Activated T-cell treated with anti-CD3 and anti-CD28 coated beads, Interleukin-2, amount 50 U/mL, for 48 hours (primary cell): ENCODE results near the gene PTPRE.

ENCODE experiments used
- DNase-seq, 2 experiments: peaks; one replicate each; pipeline ENCODE4 v3.0.0-alpha.2; 2020

The PTPRE gene

DNA sequence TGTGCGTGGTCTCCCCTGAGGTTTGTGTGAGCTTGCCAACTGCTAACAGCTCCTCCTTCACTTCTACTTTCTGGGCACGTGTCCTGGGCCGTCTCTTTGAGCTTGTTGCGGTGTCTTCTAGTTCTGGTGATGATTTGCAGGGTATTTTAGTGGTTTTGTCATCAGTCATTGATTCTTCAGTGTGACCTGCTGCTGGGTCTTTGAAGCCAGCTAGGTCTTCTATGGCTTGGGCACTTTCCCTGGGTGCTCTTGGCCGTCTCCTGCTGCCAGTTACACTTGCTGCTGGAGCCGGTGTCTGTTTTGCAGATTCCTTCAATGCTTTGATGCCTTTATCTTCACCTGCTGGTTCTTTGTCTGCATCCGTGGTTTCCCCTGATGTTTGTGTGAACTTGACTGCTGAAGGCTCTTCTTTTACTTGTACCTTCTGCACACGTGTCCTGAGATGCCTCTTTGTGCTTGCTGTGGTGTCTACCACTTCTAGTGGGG is 196.4 kb downstream of the PTPRE start:
- peak in 1 of 2 experiments; percentile 29 for DNase-seq

DNA sequence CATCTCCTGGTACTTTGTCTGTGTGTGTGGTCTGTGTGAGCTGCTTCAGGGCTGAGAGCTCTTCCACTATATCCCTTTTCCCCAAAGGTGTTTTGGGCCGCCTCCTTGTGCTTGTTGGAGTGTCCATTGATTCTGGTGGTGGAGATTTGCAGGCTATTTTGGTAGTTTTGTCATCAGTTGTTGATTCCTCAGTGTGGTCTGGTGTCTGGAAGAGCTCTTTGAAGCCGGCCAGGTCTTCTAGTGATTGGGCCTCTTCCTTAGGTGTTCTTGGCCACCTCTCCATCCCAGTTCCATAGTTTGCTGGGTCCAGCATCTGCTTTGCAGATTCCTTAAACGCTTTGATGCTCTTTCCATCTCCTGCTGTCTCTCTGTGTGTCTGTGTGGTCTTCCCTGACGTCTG is 198.5 kb downstream of the PTPRE start:
- no peak for DNase-seq

DNA sequence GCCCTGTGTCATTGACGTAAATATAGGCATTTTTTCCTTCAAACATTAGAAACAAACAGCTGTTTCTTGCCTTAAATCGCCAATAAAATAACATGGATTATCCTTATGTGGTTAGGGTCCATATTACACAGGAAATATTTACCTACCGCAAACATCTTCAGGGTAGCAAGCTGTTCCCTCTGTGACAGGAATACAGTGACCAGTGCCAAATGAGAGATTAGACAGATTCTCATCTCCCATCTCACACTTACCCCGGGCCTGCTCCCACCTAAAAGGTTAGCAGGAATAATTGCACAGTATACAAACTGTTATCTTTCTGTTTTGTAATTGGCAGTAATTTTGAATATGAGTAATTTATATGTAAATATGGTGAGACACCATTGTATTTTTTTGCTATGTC is 202.8 kb downstream of the PTPRE start:
- DNase-seq, result no peak

DNA sequence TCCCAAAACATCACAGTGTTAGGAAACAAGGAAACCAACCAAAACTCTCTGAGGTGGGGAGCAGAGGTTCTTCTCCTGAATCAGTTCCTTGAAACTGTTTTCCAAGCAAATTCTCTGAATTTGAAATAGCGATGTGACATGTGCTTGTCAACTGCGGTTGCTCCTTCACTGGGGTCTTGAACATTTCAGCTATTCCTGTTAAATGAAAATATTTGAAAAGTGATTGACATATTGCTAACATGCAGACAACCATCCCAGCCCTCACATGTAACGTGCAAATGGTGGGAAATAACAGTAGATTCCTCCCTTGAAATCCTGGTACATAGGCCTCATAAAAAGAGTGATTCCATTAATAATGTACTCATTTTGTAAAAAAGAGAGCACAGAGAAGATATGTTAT is 203.4 kb downstream of the PTPRE start:
- no peak for DNase-seq

DNA sequence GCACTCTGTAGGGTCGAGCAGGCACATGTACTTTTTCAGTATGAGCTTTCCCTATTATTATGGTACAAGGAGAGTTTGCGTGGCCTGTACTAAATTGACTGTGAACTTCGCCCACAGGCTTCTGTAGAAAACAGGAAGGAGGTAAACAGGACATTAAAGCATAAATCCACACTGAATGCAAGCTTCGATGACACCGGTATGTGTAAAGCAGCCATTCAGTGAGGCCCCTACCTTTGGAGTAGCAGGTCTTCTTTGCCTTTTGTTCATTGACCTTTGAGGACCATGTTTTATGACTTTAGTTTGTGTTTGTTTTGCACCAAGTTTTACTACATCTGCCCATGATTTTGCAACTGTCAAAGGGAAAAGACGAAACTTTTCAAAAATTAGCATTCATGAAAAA is 204.8 kb downstream of the PTPRE start:
- DNase-seq, result no peak

DNA sequence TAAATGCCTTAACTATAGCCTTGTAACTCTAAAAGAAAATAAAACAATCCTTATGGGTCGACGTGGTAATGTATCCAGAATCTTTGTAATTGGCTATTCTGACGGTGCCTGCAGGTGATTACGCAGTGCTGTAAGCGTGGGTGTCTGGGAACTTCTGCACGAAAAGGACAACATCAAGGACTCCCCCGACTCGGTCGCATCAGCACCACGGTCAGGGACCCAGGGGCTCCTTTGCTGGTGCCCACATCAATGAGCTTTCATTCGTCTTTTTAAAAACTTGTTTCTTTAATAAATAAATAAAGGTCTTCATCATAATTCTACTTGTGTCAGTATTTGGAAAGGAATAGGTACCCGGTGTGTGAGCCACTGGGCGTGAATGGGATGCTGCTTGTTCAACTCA is 206.1 kb downstream of the PTPRE start:
- DNase-seq, result no peak

DNA sequence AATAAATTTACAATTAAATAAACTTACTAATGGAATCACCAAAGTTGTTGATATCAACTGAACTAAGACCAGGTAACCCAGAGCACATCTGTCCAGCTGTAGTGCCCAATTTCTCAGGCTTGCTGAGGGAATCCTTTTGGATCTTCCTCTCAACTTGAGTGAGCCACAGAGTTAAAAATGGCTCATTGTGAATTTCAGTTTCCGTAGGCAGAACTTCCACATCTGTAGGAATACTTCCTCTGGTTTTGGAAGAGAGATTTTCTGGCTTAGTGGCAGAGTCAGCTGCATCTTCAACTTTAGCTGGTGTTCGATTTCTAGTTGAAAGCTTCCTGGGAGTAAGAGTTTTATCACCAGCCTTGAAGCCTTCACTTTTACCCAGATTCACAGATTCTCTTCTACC is 208.0 kb downstream of the PTPRE start:
- no peak for DNase-seq

DNA sequence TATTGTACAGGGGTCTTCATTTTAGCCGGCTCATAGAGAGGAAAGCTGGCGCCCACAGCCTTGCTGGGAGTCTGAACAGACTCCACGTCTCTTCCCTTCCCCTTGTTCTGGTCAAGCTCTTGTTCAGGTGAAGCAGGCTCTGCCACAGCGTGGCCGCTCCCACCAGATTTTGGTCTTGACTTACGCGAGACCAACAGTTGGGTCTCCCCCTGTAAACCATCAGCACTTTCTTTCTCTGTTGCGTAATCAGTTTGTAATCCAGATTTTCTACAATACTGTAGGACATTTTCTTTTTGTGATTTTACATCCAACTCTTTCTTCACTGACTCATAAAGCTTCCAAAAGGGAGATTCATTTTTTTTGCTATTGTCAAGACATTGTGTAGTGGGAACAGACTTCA is 208.5 kb downstream of the PTPRE start:
- DNase-seq, result no peak

DNA sequence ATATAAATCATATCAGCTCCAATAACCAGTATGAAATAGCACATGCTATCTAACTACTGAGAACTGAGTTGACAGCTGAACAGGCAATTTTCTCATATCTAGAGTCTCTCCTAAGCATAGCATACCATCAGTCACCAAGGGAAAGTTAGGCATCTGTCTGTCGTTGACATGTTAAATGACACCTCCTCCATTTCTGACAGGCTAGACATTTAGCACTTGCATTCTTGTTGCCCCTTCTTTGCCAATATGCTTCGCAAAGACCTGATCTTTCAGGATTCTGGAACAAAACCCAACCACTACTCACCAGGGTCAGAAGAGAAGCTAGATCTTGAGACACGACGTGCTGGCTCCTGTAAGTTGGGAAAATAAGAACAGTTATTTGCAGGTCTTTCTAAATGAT is 209.3 kb downstream of the PTPRE start:
- DNase-seq, result no peak

DNA sequence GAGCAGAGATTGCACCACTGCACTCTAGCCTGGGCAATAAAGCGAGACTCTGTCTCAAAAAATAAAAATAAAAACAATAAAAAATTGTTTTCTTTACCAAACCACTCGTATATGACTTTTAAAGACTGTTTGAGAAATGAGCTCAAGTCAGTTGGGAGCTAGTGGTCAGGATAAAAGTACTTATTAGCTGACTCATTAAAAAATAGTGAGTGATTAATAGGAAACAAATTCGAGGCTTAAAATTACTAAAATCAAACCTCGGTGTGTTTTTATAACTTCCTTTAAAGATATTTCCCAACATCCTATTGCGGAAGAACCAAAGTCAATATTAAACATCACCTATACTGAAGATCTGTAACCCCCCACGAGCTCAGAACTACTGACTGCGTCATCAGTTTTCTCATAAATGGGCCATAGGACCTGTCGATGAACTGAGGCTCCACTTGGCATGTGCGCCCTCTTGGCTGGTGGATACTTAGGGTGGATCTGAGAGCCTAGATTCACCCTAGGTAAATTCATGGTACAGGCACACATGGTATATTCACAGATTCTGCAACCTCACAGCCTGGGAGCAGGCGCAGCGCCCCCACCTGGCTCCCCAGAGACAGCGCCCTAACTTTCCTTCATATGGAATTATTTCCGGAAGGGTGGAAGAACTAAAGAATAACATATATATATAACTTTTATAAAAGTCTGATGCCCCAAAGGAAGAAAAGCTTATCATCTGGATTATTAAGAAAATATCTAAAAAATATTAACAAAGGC is 210.1 kb downstream of the PTPRE start:
- DNase-seq, result no peak

DNA sequence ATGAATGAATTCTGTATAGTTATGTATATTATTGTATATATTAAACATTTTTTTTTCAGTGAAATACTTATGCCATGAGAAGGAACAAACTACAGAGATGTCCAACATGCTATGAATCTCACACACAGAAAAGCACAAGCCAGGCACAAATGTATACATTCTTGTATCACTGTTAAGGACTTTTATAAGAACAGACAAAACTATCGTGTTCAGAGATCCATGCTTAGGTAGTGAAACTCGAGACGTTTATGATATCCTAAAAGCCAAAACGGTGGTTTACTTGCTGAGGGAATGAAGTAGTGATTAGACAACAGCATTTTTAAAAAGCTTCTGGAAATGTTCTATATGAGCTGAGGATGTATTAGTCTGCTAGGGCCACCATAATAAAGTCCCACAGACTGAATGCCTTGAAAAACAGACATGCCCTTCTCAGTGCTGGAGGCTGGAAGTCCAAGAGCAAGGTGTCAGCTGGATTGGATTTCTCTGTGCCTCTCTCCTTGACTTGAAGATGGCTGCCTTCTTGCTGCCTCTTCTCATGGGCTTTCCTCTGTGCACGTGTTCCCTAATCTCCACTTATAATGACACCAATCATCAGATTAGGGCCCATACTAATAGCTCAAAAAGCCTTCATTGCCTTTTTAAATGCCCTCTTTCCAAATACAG is 215.0 kb downstream of the PTPRE start:
- no peak for DNase-seq

DNA sequence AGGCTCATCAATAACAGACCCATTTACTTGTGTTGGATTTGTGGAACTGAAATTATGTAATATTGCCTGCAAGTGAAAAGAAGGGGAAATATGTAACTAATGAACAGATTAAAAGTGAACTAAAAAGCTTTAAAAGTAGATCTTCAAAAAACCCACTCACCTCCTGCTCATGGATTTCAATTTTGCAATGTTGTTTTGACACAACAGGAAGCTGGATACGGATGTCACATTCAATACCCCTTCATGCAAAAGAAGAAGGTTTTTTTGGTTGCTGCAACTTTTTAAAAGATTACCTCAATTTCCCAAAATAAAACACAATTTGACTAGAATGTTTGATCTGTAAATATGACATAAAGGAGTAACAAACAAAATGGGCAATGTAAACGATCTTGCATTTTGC is 216.0 kb downstream of the PTPRE start:
- no peak for DNase-seq

DNA sequence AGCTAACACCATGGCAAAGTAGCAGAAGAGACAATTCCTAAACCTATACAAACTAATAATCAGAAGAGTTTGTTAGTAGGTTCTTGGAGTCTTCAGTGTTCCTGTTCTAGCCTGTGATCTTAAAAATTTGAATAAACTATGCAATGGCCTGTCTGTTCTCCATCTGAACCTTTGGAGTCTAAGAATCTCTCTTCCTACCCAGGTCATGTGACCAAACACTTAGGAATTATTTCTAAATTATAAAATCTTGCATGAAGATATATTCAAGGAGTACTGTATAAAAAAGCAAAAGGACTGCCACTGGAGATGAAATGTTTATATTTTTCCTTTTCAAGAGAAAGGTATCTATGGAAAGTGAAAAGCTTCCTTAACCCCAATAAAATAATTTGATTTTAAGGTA is 216.9 kb downstream of the PTPRE start:
- DNase-seq, result no peak

DNA sequence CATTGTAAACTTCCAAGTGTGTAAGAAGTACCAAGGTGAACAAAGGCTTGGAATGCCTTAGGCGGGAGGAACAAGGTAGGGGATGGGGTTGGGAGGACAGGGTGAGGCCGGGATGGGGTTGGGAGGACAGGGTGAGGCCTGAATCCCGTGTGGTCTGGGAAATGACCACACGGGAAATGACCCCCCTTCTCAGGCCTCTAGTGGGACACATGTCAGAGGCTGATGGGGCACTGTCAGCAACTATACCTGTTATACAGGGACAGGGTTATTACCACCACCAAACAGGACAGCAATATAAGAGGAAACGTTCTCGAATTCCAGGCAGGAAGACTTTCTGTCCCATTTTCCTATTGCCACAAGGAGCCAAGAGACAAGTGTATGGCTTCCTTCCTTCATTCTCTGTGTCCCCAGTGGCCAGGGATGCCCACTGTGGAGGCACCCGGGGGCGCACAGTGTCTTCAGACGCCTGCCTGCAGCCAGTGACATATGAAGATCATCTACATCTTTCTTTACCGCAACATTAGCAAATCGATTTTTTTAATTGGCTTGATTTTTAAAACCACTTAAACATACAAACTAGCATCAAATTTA is 218.0 kb downstream of the PTPRE start:
- no peak for DNase-seq

DNA sequence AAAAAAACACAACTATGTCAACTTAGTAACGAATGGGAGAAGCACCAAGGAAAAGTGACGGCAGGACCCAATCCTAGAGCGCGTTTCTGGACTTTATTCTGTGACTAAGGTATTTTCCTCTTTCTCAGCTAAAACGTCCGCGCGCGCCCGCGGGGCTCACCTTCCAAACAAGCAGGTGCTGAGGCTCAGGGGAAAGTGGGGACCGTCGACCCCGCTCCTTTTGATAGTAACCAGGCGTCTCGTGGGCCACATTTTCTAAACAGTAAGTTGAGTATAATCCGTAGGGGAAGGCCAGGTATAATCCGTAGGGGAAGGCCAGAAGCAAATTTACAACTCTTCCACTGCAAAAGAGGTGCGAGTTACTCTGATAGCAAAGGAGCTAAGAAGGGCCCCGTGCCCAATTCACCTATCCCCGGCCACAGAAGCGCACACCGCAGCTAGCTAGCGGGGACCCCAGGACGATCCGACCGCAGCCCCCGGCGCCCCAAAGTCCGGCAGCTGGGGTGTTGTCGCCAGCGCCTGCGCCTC is 218.6 kb downstream of the PTPRE start:
- peak; percentile 47 to 51 for DNase-seq

DNA sequence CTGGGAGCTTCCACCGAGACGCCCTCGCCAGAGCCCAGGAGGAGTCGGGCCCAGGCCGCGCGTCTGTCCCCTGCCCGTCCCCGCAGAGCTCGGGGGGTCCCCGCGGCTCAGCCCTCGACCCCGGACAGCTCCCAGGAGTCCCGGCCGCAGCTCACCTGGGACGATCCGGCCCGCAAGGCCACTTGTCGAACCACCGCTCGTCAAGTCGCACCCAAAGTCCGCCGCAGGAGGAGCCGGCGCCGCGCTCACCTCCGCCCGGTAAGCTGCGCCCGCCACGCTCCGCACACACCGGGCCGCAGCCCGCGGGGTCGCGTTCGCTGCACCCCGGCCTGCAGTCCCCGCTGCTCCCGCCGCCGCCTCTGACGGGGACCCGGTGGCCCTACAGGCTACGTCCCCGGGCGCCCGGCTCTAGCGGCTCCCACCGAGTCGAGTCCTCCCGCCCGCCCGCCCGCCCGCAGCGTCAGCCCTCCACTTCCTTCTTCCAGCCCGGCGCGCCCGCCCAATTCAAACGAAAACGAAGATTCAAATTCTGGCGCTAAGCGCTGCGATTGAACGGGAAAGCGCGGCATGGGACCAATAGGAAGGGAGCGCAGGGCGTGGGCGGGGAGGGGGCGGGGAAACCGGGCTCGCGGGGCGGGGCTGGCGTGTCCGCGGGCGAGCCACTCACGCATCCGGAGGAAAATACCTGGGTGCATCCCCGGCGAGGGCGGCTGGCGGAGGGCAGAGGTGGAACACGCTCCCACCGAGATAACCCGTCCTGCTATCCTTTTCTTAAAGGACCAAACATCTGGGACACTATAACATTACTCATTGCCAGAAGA is 219.3 kb downstream of the PTPRE start, which contains the start of gene MKI67:
TSS of gene MKI67 (minus strand) at position 480 of the 821 bp plus-strand sequence. CDS start 756 bp downstream, outside the sequence.
- DNase-seq, result peak; percentile 93 to 94

DNA sequence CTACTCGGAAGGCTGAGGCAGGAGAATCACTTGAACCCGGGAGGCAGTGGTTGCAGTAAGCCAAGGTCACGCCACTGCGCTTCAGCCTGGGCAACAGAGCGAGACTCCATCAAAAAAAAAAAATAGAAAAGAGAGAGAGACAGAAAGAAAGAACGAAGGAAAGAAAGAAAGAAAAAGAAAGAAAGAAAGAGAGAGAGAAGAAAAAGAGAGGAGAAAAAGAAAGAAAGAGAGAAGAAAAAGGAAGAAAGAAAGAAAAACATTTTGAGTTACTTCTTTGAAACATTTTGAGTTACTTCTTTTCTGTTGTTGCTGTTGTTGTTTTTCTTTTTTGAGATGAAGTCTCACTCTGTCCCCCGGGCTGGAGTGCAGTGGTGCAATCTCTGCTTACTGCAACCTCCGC is 221.7 kb downstream of the PTPRE start:
- no peak for DNase-seq

DNA sequence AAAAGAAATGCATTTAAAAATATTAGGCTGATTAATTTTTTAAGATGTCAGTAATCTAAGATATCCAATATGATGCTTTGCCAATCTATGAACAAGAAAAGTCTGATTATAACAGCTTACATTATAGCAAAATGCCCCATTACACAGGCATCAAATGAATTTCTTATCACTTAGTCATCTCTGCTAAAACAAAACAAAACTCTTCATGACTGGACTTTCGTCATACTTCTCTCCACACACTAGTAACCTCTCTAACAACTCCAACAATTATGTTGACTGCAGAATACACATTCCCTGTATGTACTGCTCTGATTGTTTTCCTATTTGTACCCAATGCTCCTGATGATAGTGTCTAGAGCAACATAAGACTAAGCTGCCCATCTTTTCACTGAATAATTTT is 223.1 kb downstream of the PTPRE start:
- no peak for DNase-seq
